Heart right ventricle (tissue), 16 donors: ENCODE data around the gene CDK15. TPM values are rescaled to one million over a fixed set of nuclear protein-coding genes. Genes with fewer than 3 reads are reported as not detected.

Experiments
- ATAC-seq, 8 donors: fragments of 200-7000 bp; cut with Tn5 transposase; one replicate each; pipeline ENCODE4 v1.9.1; 2020; ENCODE audit warnings: mild to moderate bottlenecking in 8 of 8, moderate library complexity in 8 of 8, moderate number of reproducible peaks in 1 of 8
- DNase-seq, 2 donors: peaks; one replicate each; pipeline ENCODE4 v3.0.0-alpha.2; 2020
- H3K27ac ChIP-seq, 10 donors: fragments of 200-600 bp; sonication (generic) in 2 of 10; one replicate each; pipeline versions ENCODE4 v1.5.0 to v1.8.0; 2020 to 2022; ENCODE audit warnings: mild to moderate bottlenecking in 3 of 10
- H3K27me3 ChIP-seq, 7 donors: fragments of 200-600 bp; one replicate each; pipeline ENCODE4 v1.8.0; 2021 to 2022; ENCODE audit warnings: mild to moderate bottlenecking in 2 of 7
- H3K36me3 ChIP-seq, 9 donors: fragments of 200-600 bp; sonication (generic) in 1 of 9; one replicate each; pipeline versions ENCODE4 v1.5.0 to v1.8.0; 2020 to 2022; ENCODE audit warnings: mild to moderate bottlenecking in 2 of 9
- H3K4me1 ChIP-seq, 9 donors: fragments of 200-600 bp; sonication (generic) in 1 of 9; one replicate each; pipeline versions ENCODE4 v1.5.0 to v1.8.0; 2020 to 2022; ENCODE audit warnings: mild to moderate bottlenecking in 4 of 9
- H3K4me3 ChIP-seq, 10 donors: fragments of 200-600 bp; sonication (generic) in 2 of 10; one replicate each; pipeline versions ENCODE4 v1.5.0 to v1.8.0; 2020 to 2022; ENCODE audit warnings: mild to moderate bottlenecking in 7 of 10, moderate library complexity in 2 of 10
- H3K9me3 ChIP-seq, 11 donors: fragments of 200-600 bp in 10 of 11; sonication (generic) in 2 of 11; one replicate each; pipeline versions ENCODE4 v1.5.0 to v1.8.0; 2013 to 2022; ENCODE audit warnings: mild to moderate bottlenecking in 2 of 11, control low read depth in 1 of 11, moderate library complexity in 1 of 11
- WGBS, 2 donors: extraction: QIAGEN DNeasy Blood & Tissue Kit; methylation state at CpG; one replicate each; pipeline ENCODE4 v1.1.7; 2013; ENCODE audit warnings: inconsistent platforms in 1 of 2; 5-methylcytosine and 5-hydroxymethylcytosine counted together
- intact Hi-C, 10 donors: fragments of 100-400 bp; cut with DNase I; formaldehyde crosslinking; loops; one replicate each; pipeline versions ENCODE4 v1.11.1 to v1.14.2; 2022
- polyA plus RNA-seq, 2 donors: library from polyadenylated mRNA; stranded (reverse); fragments of 200-250 nt; gene quantifications; one replicate each; pipeline ENCODE4 v1.2.3, GENCODE V29; 2013
- total RNA-seq, 10 donors: library from RNA; stranded (reverse); fragmentation: NEBNext Ultra II Directional in 3 of 10; extraction: Animal tissue kit (Norgen Biotek cat#: 25700) in 3 of 10; gene quantifications; one replicate each; pipeline versions ENCODE4 v1.2.1 to v1.2.4, GENCODE V29; 2021 to 2023
- TF ChIP-seq, protein P1 (sequence below), 9 donors: fragments of 200-600 bp; sonication (generic) in 2 of 9; IDR thresholded peaks; one replicate each; pipeline versions ENCODE4 v1.5.0 to v1.8.0; 2021 to 2022; ENCODE audit warnings: antibody characterized with exemption in 9 of 9, mild to moderate bottlenecking in 5 of 9, moderate library complexity in 1 of 9
- donor health status: Arrhythmogenic right ventricular cardiomyopathy.
- donor health status: ischemic (EF 13 %, LVEDD 7.1; RV severe dilation, severe dysfunction).
- donor health status: healthy with polysubstance abuse.
- donor health status: DM: no; HTN: yes; CAD: no.
- donor health status: DM: no; HTN: no; CAD: no.
- donor health status: ischemic (EF 25% LVEDD 6.9; RV normal size, moderate dysfunction).
- donor health status: ischemic (EF 25% LVEDD 5.7; RV mildly dilated, moderate dysfunction).
- donor health status: healthy.
- donor health status: DM: yes; HTN: yes; CAD: no.
- donor health status: Ischemic cardiomyopathy.
- donor health status: ischemic (EF 35%, LVEDD 5.7; RV mildly dilated, moderate dysfunction).
- donor health status: nonischemic (EF 11% LVEDD 7.7; RV severe dilation, severe dysfunction).
- donor health status: DM: yes; HTN: yes; CAD: no.
- donor health status: PGD.
- donor health status: ischemic (EF 29% LVEDD 5.4; RV normal size, mild dysfunction).
- donor health status: nonischemic (EF 23%, LVEDD 6.1; RV moderate dilation, normal function).

Gene CDK15
- total and polyA plus RNA-seq, 12 donors = 0.07 to 0.39 (median 0.15) TPM; not detected in 1

DNA sequence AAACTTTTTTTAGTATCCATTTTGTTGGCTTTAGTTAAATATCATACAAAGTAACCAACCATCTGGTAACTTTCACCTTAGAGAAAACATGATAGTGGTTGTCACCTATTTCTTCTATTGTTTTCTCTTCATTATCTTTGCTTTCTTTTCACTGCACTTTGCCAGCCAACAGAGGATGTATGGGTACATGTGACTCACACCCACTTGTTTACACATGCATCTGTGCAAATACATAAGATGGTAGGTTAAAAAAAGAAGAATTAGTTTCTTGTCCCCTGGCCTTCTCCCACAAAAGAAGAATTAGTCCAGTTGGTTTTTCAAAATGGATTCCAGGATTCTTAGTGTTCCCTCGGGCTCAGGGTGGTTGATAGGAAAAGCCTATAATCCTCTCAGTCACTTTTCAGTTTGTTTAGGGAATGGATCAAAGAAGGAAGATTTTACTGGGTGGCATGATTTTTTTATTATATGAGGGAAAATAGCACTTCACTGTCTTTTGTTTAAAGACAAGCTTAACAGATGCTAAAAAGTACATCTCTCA is 46.6 kb downstream of the CDK15 start:
- no peak overlapping the region for H3K27ac ChIP-seq
- no peak for DNase-seq
- H3K36me3 ChIP-seq = no peaks in the 10 kb centered on the region
- no peak overlapping the region for H3K4me3 ChIP-seq
- TF ChIP-seq, protein P1, sequence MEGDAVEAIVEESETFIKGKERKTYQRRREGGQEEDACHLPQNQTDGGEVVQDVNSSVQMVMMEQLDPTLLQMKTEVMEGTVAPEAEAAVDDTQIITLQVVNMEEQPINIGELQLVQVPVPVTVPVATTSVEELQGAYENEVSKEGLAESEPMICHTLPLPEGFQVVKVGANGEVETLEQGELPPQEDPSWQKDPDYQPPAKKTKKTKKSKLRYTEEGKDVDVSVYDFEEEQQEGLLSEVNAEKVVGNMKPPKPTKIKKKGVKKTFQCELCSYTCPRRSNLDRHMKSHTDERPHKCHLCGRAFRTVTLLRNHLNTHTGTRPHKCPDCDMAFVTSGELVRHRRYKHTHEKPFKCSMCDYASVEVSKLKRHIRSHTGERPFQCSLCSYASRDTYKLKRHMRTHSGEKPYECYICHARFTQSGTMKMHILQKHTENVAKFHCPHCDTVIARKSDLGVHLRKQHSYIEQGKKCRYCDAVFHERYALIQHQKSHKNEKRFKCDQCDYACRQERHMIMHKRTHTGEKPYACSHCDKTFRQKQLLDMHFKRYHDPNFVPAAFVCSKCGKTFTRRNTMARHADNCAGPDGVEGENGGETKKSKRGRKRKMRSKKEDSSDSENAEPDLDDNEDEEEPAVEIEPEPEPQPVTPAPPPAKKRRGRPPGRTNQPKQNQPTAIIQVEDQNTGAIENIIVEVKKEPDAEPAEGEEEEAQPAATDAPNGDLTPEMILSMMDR (IDR thresholded peaks at IDR 0.05) = no peak
- no peaks in the 10 kb centered on the region for H3K9me3 ChIP-seq
- no peak for ATAC-seq
- peaks cover 0 to 18% (median 7%) of the 10 kb centered on the region in 7 donors for H3K27me3 ChIP-seq
- intact Hi-C loops = loop anchor here in 1 of 10 donors (10.0 kb wide), 1 partner anchor 58 kb away; no protein-coding TSS in a partner anchor
- H3K4me1 ChIP-seq = no peaks in the 10 kb centered on the region
- WGBS, 2 donors = 50 to 69% methylated on average over 1 of the region's 1 CpG

DNA sequence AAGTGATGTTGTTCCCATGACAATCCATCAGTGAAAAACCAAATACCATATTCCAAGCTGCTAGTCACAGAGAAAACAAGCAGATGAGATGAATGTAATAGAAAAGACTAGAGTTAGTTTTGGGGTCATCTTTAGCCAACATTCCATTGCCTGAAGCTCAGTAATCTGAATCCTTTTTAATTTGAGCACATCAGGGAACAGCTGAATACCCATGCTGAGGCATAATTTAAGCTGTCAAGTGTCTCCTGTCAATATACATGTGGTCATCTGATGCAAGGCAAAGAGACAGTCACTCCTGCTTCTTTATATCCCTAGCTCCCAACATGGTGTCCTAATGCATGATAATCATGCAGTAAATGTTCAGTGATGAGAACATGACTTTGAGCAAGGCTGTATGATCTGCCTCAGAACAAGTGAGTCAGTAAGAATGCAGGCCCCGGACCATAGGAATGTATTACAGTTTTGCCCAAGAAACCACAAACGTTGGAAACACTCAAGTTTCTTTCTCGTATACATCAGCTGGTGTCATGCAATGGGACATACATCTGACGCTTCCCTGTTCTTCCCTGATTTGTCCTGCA is 48.0 kb downstream of the CDK15 start:
- Histone ChIP-seq H3K4me1 (peaks cover 0 to 5% (median 0%) of the 10 kb centered on the region in 9 donors), H3K27me3 (peaks cover 0 to 25% (median 10%) of the 10 kb centered on the region in 7 donors), H3K36me3 (no peaks in the 10 kb centered on the region), H3K9me3 (no peaks in the 10 kb centered on the region), H3K4me3 (no peak overlapping the region), H3K27ac (no peak overlapping the region)
- WGBS, 2 donors = 80 to 87% methylated on average over 4 of the region's 4 CpGs
- TF ChIP-seq, protein P1 (IDR thresholded peaks at IDR 0.05) = no peak
- DNase-seq (no peak), ATAC-seq (no peak)
- intact Hi-C loops = loop anchor here in 1 of 10 donors (10.0 kb wide), 1 partner anchor 60 kb away; no protein-coding TSS in a partner anchor

DNA sequence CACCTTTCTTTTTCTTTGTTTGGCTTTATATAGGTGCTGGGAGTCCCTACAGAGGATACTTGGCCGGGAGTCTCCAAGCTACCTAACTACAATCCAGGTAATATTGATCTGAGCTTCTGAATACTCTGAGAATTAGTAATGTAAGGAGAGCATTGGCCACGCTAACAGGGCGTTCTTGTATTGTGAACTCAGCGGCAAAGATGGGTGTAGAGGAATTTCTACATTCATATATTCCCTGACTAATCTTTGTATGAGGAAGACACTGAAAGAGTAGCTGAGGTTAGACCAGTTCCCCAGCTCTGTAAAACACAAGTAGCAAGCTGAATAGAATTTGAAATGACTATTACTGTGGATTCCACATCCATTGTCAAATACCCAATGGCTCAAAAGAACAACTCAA is 48.5 kb downstream of the CDK15 start:
- H3K4me1 ChIP-seq = peaks cover 0 to 5% (median 0%) of the 10 kb centered on the region in 9 donors
- intact Hi-C loops = loop anchor here in 4 of 10 donors (5.0 to 10.0 kb wide), 3 partner anchors 48 to 322 kb away; partner anchors contain the start of gene CDK15 (in 1 of the 4)
- no peaks in the 10 kb centered on the region for H3K9me3 ChIP-seq
- DNase-seq (no peak), ATAC-seq (no peak)
- peaks cover 0 to 25% (median 14%) of the 10 kb centered on the region in 7 donors for H3K27me3 ChIP-seq
- WGBS, 2 donors = 89 to 95% methylated on average over 4 of the region's 4 CpGs
- TF ChIP-seq, protein P1 (IDR thresholded peaks at IDR 0.05) = no peak
- H3K4me3 ChIP-seq = no peak overlapping the region
- no peaks in the 10 kb centered on the region for H3K36me3 ChIP-seq
- no peak overlapping the region for H3K27ac ChIP-seq

DNA sequence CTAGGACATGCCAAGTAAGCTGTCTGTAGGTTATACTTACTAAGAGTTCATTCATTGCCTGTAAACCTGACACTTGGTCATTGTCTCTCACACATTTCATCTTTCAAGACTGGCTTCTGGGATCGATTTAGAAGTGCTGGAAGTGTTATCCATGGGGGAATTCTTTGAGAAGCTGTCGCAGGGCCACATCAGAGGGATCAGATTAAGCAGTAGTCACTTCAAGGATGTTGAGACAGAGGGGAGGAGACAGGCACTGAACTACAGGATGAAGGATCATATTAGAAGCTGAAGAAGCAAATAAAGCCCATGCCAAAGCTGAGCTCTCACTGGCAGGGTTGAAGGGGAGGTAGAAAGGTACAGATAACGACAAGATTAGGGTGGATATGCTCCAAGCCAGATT is 49.0 kb downstream of the CDK15 start:
- TF ChIP-seq, protein P1 (IDR thresholded peaks at IDR 0.05) = no peak
- Histone ChIP-seq H3K27me3 (peaks cover 0 to 29% (median 16%) of the 10 kb centered on the region in 7 donors), H3K9me3 (no peaks in the 10 kb centered on the region), H3K36me3 (no peaks in the 10 kb centered on the region), H3K4me3 (no peak overlapping the region), H3K27ac (no peak overlapping the region), H3K4me1 (peaks cover 0 to 5% (median 0%) of the 10 kb centered on the region in 9 donors)
- intact Hi-C loops = loop anchor here in 4 of 10 donors (5.0 to 10.0 kb wide), 3 partner anchors 48 to 322 kb away; partner anchors contain the start of gene CDK15 (in 1 of the 4)
- no peak for DNase-seq
- WGBS, 2 donors = 60 to 70% methylated on average over 3 of the region's 3 CpGs
- no peak for ATAC-seq
